ENCODE data around the gene KCNMA1. TPM values are rescaled to one million over a fixed set of nuclear protein-coding genes. Genes with fewer than 3 reads are reported as not detected.

Gene KCNMA1
- total RNA-seq, 4 donors from 2014 or later: 4.6 to 10.5 (median 7.8) TPM

DNA sequence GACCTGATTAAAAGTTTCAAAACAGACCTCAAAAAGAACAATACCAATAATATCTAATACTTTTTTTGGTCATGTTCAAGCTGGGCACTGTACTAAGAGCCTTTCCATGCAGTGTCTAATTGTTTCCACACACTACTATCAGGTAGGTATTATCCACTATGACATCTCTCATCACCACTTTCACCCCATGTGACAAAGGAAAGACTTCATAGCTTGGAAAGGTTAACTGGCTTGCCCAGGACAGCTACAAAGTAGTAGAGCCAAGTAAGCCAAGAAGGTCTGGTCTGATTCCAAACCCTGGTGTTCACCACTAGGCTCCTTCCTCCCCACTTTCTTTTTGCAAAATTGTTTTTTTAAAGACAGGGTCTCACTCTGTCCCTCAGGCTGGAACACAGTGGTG lies 400.5 kb downstream of the KCNMA1 start:
- TF ChIP-seq POLR2A (IDR thresholded peaks at IDR 0.05): no peak
- TF ChIP-seq, protein P1, sequence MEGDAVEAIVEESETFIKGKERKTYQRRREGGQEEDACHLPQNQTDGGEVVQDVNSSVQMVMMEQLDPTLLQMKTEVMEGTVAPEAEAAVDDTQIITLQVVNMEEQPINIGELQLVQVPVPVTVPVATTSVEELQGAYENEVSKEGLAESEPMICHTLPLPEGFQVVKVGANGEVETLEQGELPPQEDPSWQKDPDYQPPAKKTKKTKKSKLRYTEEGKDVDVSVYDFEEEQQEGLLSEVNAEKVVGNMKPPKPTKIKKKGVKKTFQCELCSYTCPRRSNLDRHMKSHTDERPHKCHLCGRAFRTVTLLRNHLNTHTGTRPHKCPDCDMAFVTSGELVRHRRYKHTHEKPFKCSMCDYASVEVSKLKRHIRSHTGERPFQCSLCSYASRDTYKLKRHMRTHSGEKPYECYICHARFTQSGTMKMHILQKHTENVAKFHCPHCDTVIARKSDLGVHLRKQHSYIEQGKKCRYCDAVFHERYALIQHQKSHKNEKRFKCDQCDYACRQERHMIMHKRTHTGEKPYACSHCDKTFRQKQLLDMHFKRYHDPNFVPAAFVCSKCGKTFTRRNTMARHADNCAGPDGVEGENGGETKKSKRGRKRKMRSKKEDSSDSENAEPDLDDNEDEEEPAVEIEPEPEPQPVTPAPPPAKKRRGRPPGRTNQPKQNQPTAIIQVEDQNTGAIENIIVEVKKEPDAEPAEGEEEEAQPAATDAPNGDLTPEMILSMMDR (IDR thresholded peaks at IDR 0.05): no peak
- TF ChIP-seq EP300 (IDR thresholded peaks at IDR 0.05): no peak
- Histone ChIP-seq H3K36me3 (no peaks in the 10 kb centered on the region), H3K27ac (no peak overlapping the region), H3K4me3 (no peak overlapping the region), H3K27me3 (no peaks in the 10 kb centered on the region), H3K9me3 (no peaks in the 10 kb centered on the region), H3K4me1 (no peaks in the 10 kb centered on the region)
- no peak for DNase-seq (ENCODE audit: low spot score in 2 of 2)

DNA sequence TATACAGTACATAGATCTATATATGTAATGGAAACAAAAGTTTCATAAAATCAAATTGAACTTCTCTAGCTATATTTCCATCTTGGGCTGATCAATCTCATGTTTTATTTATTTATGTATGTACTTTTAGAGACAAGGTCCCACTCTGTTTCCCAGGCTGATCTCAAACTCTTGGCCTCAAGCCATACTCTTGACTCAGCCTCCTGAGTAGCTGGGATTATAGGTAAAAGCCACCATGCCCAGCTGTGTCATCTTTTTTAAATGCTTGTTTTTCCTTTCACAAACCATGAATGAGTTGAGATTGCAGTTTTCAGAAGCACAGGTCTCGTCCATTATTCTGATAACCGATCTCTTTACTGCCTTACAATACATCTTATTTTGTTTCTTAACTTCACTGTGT lies 400.9 kb downstream of the KCNMA1 start:
- Histone ChIP-seq H3K27me3 (no peaks in the 10 kb centered on the region), H3K9me3 (no peaks in the 10 kb centered on the region), H3K36me3 (no peaks in the 10 kb centered on the region), H3K4me3 (no peak overlapping the region), H3K4me1 (no peaks in the 10 kb centered on the region), H3K27ac (no peak overlapping the region)
- no peak for TF ChIP-seq EP300 (IDR thresholded peaks at IDR 0.05)
- no peak for DNase-seq (ENCODE audit: low spot score in 2 of 2)
- 97% methylated on average over 2 of the region's 2 CpGs for WGBS

DNA sequence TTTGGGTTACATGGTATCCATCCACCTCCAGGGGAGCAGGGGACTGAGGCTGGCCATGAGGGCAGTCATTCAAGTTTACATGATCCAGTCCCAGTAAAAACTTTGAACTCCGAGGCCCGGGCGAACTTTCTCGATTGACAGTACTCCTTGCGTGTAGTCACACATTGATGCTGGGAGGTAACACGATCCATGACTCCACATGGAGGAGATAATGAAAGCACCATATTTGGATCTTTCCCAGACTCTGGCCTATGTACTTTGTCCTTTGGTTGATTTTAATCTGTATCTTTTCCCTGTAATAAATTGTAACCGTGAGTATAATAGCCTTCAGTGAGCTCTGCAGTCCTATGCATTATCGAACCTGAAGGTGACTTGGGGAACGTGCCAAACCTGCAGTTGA lies 401.6 kb downstream of the KCNMA1 start:
- Histone ChIP-seq H3K4me3 (no peak overlapping the region), H3K36me3 (no peaks in the 10 kb centered on the region), H3K4me1 (no peaks in the 10 kb centered on the region), H3K27me3 (no peaks in the 10 kb centered on the region), H3K9me3 (no peaks in the 10 kb centered on the region), H3K27ac (no peak overlapping the region)
- WGBS: 71% methylated on average over 9 of the region's 9 CpGs
- no peak for DNase-seq (ENCODE audit: low spot score in 2 of 2)
- TF ChIP-seq EP300 (IDR thresholded peaks at IDR 0.05): no peak
- TF ChIP-seq, protein P1 (IDR thresholded peaks at IDR 0.05): no peak

DNA sequence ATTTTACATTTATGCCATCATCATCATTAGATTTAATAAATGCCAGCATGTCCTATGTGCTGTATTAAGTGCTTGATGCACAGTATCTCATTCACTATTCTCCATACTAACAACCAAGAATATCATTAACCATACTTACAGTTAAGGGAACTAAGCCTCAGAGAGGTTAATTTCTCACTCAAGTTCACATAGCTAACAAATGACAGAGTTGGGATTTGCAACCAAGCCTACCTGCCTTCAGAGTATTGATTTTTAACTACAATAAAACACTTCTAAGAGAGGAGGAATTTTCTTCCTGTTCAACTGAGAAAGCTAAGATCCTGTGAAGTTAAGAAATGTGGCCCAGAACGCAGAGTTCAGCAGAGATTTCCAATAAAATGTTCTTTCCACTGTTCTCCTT lies 403.0 kb downstream of the KCNMA1 start:
- no peak overlapping the region for H3K27ac ChIP-seq
- no peak overlapping the region for H3K4me3 ChIP-seq
- no peaks in the 10 kb centered on the region for H3K36me3 ChIP-seq
- H3K4me1 ChIP-seq: no peaks in the 10 kb centered on the region
- H3K27me3 ChIP-seq: no peaks in the 10 kb centered on the region
- no peak for DNase-seq (ENCODE audit: low spot score in 2 of 2)
- TF ChIP-seq EP300 (IDR thresholded peaks at IDR 0.05): no peak
- no peak for TF ChIP-seq POLR2A (IDR thresholded peaks at IDR 0.05)
- 74% methylated on average over 1 of the region's 1 CpG for WGBS
- no peaks in the 10 kb centered on the region for H3K9me3 ChIP-seq

DNA sequence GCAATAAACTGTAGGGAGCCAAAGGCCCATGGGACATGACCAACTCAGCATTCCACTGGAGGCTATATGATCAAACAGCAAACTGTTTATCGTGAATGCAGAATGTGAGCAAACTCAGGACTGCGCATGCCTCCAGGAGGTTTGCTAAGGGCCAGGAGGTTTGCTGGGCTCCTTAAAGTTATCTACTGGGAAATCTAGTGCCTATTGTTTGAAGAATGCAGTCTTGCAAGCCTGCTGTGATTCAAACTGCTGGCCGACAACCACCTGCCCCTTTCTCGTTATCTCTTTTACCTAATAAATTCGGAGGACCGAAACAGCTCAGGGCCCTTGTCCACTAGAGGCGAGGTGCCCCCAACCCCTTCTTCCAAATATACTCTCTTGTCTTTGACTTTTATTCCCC lies 404.1 kb downstream of the KCNMA1 start:
- Histone ChIP-seq H3K4me3 (no peak overlapping the region), H3K4me1 (no peaks in the 10 kb centered on the region), H3K27me3 (no peaks in the 10 kb centered on the region), H3K27ac (no peak overlapping the region), H3K36me3 (no peaks in the 10 kb centered on the region), H3K9me3 (no peaks in the 10 kb centered on the region)
- TF ChIP-seq EP300 (IDR thresholded peaks at IDR 0.05) (no peak), POLR2A (IDR thresholded peaks at IDR 0.05) (no peak), POLR2AphosphoS5 (IDR thresholded peaks at IDR 0.05) (no peak)
- TF ChIP-seq, protein P1 (IDR thresholded peaks at IDR 0.05): no peak
- WGBS: 94% methylated on average over 7 of the region's 7 CpGs
- DNase-seq (ENCODE audit: low spot score in 2 of 2): no peak

DNA sequence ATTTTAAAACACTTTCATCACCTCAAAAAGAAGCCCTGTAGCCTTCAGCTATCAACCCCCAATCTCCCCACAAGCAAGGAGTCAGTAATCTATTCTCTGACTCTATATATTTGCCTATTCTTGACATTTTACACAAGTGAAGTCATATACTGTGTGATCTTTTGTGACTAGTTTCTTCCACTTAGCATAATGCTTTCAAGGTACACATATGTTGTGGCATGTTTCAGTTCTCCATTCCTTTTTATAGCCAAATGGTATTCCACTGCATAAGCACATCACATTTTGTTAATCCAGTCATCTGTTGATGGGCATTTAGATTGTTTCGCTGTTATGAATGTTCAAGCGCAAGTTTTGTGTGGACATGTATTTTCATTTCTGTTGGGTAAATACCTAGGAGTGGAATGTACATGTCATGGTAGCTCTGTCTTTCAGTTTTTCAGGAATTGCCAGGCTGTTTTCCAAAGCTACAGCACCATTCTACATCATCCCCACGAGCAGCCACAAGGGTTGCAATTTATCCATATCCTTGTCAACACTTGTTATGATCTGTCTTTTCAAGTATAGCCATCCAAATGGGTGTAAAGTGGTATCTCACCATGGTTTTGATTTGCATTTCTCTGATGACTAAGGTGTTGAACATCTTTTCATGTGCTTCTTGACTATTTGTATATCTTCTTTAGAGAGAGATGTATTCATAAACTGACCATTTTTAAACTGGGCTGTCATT lies 405.6 kb downstream of the KCNMA1 start:
- no peak for DNase-seq (ENCODE audit: low spot score in 2 of 2)
- H3K27me3 ChIP-seq: no peaks in the 10 kb centered on the region
- H3K36me3 ChIP-seq: no peaks in the 10 kb centered on the region
- WGBS: 84% methylated on average over 3 of the region's 3 CpGs
- TF ChIP-seq EP300 (IDR thresholded peaks at IDR 0.05) (no peak), POLR2AphosphoS5 (IDR thresholded peaks at IDR 0.05) (no peak), POLR2A (IDR thresholded peaks at IDR 0.05) (no peak)
- TF ChIP-seq, protein P1 (IDR thresholded peaks at IDR 0.05): no peak
- no peak overlapping the region for H3K27ac ChIP-seq
- H3K4me3 ChIP-seq: no peak overlapping the region
- no peaks in the 10 kb centered on the region for H3K4me1 ChIP-seq
- no peaks in the 10 kb centered on the region for H3K9me3 ChIP-seq
